8988T (cell line): ENCODE results near the gene SLC43A3.
"Not testable (repeated sequence)": the region's sequence is repeated elsewhere in the genome, so short reads cannot be mapped to it uniquely, and the experiment has no call there.

ENCODE experiments used
- DNase-seq: peaks from one replicate; pipeline ENCODE4 v3.0.0; 2011

SLC43A3 gene

DNA sequence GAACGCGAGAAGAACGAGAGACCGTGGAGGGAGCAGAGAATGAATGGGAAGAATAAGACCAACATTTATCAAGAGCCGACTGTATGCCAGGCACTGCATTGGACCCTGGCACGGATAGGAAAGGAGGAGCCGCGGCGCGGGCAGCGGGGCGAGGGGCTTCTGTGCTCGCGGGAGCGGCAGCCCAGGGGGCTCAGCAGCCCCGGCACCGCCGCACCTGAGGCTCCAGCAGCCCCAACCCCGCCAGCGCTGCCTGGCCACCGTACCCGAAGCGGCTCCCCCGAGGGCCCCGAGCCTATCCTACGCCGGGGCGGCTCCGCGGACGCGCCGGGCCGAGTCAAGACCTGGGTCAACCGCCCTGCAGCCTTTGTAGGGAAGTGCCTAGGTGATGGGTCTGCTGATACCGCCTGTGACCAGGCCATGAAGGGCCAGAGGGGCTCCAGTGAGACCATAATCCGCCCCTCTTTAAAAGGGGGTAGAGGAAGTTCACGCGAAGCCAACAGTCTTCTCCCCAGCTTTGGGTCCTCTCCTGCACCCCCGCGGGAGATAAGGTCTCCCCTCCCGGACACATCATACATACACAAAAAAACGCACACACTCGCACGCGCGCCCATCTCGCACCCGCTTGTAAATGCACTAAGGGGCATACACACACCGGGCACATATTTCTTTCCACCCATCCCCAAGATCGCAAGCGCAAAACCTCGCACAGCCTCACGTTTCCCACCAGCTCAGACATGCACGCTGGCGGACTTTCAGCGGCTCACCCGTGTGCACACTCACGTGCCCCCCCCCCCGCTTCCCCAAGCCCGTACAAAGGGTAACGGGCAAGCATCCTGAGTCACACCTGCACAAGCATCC is 32.5 kb upstream of the SLC43A3 start:
- DNase-seq, result peak; percentile 51

DNA sequence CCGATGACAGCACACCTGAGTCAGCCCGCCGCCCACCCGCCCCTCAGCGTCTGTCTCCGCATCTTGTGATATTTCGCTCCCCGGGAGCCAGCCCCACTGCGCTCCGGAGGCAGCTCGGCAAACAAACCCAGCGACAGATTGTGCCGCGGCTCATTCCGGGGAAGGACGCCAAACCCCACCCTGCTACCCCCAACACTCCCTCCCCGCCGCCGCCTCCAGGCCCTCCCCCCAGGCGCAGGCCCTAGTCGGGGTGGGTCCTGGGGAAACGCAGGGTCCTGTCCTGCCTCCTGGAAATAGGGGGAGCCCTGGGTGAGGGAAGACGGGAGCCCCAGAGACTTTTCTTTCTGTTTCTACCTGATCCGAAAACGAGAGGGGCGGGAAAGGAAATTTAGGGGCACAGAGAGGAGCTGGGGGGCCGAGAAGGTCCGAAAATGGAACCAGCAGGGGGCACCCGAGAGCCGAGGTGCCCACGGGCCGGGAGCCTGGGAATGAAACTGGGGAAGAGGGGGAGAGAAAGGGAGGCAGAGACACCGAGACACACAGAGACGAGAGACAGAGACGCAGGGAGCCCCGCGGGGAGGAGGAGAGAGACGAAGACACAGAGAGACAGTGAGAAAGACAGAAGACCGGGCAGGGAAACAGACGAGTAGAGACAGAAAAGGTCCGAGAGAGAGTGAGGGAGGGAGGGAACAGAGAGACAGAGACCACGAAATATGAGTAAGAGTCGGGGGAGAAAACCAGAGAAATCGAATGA is 31.7 kb upstream of the SLC43A3 start:
- peak; percentile 77 for DNase-seq

DNA sequence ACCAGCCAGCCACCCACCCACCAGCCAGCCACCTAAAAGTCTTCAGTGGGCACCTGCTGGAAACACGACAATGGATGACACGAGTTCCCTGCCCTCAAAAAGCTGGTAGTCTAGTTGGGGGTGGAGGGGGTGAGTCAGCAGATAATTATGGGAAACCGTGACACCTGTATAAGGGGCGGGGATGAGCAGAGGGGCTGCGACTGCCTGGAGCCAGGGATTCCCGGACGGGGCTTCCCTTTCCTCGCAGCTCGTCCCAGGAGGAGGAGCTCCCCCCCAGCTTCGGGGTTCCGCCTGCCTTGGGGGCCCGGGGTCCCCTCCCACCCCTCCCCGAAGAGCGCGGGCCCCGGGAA is 31.1 kb upstream of the SLC43A3 start:
- DNase-seq, result peak; percentile 56

DNA sequence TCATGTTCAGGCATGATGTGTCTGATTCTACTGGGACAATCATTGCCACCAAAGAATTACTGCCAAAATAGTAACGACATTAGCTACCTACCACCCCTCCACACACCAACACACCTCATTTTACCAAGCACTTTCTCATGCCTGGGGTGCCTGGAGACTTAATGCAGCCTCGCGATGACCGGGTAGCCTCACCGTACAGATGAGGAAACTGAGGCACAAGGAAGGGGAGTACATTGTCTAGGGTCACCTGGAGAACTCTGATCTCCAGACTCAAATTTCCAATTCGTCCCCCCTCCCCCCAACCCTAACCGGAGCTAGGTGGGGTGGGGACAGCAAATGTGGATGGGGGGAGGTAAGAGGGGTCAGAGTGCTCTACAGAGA is 30.7 kb upstream of the SLC43A3 start:
- peak; percentile 47 for DNase-seq

DNA sequence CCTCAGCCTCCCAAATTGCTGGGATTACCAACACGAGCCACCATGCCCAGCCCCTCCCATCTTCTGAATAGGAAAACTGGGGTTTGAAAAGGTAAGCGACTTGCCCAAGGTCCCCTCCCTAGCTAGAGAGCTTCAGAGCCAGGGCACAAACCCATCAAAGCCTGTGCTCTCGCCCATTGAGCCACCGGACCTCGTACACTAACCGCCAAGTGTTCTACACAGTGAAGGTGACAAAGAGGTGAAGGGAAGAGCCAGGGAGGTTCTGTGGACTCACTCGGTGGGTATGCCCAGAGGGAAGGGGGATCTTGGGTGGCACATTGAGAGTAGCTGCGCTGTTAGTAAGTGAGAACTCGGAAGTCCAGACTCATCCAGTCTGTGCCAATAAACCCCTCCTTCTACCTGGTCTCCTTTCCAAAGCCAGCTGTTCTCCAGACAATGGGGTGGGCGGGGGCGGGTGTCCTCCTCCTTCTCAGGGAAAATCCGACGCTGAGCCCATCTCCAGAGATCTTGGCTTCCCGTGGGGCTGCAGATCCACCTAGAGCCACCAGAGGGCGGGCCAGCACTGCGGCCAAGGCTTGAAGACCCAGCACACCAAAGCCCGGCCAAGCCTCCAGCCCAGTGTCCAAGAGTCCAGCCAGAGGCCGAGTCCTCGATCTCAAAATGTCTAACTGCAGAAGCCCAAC is 30.2 kb upstream of the SLC43A3 start:
- DNase-seq, result peak; percentile 85

DNA sequence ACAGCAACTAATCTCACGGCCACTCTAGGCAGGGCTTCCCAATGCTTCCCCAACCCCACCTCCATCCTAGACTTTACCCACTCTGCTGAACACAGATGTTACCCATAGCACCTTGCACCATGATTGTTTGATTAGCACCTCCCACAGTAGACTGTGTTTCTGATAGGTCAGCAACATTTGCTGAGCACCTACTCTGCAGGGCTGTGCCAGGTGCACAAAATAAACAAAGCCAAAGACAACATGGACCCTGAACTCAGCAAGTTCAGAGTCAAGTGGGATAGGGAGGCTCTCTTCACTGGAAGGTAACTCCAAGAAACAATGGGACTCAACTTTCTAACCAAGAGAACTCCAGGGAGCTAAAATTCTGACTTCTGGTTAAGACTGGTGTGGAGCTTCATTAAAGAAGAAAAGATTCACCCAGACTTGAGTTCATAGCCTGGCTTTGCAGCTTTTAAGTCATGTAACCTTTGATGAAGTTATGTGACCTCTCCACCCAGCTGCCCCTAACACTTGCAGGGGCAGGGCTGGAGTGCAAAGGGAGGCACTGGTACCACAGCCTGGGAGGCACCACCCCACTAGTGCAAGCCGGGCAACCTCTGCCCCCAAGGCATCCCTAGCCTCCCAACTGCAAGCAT is 26.7 kb upstream of the SLC43A3 start:
- DNase-seq, result no peak

DNA sequence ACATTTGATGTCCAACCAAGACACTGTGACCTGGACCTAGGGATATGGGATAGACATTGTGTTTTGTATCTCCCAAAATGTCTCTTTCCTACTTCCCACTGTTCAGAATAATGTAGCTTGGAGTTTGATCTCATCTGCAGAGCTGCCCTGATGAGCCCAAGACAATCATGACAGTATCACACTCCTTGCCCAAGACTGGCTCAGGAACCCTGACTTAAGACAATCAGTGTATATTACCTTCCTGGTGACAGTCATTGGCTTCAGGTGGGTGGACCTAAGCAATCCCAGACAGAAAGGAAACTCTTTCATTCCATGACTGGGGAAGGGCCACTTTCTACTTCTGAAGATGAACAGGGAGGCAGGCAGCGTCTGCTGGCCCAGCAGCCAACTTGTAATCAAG is 19.1 kb upstream of the SLC43A3 start:
- no peak for DNase-seq

DNA sequence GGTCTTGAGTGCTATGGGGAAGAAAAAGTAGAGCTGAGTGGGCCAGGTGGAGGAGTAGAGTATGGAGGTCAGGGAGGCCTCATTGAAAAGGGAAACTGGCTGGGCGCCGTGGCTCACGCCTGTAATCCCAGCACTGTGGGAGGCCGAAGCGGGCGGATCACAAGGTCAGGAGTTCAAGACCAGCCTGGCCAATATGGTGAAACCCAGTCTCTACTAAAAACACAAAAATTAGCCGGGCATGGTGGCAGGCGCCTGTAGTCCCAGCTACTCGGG is 18.1 kb upstream of the SLC43A3 start:
- DNase-seq, result not testable (repeated sequence)

DNA sequence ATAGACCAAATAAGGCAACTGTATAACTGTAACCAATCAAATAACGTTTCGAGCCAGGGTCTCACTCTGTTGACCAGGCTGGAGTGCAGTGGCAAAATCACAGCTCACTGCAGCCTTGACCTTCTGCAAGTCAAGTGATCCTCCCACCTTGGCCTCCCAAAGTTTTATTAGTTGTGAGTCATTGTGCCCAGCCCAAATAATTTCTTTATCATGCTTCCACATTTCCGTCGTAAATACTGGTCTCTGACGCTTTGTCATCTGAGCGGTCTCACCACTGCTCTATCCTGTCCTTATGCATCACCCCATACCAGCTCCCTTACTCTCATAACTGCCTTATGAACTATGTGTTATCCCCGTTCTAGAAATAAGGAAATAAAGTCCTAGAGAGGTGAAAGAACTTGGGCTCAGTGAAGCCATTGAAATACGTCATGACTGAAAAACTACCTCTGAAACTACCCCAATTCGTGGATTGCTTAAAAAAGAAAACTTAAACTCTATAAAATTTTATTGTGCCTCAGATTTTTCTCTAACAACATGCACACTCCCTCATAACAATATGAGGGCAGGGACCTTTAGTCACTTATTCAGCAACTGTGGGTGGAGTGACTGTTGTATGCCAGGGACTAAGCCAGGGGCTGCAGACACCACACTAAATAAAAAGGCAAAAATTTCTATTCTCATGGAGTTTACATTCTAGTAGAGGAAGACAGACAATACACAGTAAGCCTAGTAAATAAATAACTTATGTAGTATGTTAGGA is 17.6 kb upstream of the SLC43A3 start:
- no peak for DNase-seq

DNA sequence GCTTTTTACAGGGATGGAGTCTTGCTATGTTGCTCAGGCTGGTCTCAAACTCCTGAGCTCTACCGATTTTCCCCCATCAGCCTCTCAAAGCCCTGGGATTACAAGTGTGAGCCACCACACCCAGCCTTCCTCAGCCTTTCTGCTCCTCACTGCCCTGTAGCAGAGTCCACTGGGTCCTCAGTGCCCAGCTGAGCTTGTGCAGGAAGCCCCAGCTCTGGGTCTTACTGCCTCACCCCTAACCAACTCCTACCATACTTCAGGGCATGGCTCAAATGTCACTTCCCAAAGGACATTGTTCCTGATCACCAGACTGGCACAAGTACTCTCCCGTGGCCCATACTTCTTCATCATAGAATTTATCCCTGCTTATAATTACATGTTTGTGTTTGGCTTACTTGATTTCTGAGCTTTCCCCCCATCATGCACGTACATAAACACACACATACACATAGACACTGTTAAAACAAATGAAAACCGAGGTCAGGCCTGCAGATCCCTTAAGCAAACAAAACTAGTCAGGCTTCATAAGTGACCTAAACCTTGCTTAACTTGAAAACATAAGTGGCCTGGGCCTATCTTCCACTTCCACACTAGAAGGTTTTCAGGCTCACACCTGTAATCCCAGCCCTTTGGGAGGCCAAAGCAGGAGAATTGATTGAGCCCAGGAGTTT is 14.0 kb upstream of the SLC43A3 start:
- no peak for DNase-seq

DNA sequence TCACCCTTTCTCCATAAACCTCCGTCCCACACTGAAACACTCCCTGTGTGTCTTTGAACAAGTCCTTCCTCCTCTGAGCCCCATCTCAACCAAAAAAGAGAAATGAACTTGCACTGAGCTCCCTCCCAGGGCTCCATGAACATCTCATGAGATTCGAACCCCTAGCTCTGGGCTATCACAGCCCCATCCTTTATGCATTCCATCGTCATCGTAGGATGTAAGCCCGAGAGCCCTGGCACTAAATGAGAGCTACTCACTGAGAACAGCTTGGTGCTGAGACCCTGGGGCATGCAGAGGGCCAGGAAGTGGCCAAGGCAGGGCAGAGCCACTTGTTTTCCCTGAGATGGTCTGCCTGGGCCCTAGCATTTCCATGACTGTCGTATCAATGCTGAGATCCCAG is 12.9 kb upstream of the SLC43A3 start:
- no peak for DNase-seq

DNA sequence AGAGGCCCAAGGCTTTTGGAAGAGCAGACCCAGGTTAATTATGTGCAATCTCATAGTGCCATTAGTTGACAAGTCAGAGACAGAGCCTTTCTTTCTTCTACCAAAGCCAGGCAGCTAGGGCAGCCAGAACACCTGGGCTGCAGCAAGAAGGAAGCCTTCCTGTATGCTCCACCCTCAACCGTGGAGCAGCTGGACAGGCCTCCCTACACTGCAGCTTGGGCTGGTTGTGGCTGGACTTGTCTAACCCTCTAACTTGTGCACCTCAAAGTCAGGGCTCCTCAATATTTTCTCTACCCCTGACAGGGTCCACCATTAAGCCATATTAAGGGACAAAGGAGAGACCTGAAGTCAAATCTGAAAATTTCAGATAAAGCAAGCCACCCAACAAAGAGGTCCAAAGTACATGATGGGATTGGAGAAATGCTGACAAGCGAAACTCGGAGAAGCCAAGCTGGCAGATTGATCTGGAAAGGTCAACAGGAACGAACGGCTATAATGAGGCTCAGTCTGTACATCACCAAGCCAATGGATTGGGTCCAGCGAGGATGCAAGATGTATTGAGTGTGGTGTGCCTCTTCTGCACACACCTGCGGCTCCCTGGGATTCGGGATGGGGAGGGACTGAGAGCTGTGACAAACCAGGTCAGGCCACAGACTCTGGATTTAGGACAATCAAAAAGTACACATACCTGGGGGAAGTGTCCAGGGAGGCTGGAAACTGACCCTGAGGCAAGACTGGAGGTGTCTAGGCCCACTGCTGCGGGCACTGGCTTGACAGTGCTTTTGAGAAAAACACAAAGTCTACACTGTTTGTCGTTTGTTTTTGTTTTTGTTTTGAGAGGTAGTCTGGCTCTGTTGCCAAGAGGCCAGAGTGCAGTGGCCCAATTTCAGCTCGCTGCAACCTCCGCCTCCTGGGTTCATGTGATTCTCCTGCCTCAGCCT is 11.7 kb upstream of the SLC43A3 start:
- no peak for DNase-seq

DNA sequence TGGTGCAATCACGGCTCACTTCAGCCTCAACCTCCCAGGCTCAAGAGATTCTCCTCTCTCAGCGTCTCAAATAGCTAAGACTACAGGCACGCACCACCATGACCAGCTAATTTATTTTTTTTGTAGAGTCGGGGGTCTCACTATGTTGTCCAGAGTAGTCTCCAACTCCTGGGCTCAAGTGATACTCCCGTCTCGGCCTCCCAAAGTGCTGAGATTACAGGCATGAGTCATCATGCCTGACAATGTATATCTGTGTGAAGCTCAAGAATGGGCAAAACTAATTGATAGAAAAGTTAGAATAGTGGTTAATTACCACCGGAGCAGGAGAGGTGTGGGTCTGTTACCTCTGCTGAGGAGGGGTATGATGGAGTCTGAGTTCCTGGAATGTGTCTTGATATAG is 9.1 kb upstream of the SLC43A3 start:
- DNase-seq, result no peak

DNA sequence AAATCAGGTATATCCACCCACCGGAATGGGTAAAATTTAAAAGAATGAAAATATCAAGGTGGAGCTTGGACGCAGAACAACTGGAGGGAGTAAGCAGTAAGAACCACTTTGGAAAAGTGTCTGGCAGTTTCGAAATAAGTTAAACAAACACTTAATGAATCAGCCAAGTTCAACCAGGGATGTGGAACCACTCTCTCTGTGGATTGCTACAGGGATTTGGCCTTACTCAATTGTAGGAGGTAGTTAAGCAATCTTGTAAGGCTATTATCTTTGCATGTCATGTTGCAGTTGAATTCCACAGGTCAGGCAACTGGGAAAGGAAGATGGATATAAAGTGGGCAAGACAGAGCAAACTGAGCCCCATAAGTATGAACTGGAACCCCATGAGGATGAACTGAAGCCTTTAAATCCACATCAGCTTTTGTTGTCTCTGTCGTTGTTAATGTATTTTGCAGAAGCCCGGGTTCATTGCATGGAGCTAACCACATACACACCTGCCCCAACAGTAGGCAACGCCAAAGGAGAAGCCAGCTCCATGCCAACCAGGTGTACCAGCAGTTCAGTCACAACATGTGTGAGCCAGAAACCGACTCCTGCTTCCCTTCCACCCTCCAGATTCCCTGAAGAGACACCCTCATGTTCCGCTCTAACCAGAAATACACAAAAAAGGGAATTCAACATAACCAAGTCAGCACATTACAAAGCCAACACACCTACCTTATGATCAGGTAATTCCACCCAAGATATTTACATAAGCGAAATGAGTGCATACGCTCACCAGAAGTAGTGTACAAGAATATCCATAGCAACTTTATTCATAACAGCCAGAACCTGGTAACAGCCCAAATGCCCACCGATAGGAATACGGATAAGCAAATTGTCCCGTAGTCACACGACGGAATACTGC is 8.0 kb upstream of the SLC43A3 start:
- DNase-seq, result no peak

DNA sequence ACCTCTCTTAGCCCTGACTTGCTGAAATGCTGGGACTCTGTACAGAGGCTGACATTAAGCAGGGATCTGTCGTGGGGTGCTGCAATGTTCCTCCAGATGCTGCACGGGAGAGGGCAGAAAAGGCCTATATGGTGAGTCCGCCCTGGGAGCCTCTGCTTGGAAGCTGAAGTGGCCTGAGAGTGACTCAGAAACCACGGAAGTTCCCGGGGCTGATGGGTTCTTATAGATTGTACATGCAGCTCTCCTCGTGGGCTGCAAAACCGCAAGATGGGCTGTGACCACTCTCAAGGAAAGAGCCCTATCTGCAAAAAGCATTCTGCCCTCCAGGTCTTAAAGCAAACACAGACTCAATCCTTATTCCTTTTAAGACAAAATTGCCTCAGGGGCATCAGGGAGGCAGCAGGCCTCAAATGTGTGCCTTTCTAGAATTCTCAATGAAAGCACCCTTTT is 5.8 kb upstream of the SLC43A3 start:
- DNase-seq, result no peak

DNA sequence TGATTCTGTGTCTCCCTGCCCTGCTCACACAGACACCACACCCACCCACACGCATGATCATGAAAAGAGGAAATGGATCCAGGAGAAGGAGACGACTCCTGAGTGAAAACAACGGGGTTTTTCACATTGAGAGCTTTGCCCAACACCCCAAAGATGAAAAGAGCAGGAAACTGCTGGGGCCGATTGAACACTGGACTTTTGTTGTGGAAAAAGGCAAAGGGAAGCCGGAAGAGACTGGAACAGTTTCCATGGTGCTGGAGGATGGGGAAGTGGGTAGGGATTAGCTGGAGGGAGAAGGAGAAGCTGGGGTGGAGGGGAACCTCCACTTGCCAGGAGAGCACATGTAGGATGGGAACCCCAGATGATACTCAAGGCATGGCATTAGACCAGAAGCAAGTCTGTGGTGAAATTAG is 5.2 kb upstream of the SLC43A3 start:
- DNase-seq, result no peak

DNA sequence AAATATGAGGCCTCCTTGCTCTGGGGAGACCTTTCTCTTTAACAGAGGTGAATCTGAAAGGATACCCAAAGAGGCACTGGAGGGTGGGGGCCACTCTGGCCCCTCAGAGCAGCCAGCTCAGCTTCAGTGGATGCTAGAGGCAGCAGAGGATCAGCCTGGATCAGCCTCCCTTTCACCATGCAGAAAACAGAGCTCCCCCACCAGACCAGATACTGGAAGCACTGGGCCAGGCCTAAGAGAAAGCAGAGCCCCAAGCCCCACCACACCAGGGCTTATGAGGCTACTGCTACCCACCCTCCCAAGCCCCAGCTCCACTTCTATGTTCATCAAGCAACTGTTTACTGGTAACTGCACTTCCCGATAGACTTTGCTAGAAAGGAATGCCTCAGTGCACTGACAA is 4.0 kb upstream of the SLC43A3 start:
- DNase-seq, result no peak

DNA sequence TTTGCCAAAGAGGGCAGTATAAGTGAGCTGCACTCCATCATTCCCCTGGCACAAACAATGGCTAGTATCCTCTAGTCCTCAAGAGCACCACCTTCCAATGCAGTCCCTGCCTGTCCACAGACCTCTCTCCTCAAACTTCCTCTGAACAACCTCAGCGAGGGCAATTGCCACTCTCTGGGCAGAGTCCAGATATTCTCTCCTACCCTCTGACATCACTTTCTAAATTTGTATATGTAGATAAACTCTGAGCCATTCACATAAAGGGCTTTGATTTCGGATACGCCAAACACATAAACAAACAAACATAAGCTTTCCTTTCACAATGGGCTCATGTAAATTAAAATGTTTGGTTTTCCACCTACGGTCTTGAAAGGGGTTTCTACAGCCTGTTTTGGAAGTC is 3.0 kb upstream of the SLC43A3 start:
- no peak for DNase-seq

DNA sequence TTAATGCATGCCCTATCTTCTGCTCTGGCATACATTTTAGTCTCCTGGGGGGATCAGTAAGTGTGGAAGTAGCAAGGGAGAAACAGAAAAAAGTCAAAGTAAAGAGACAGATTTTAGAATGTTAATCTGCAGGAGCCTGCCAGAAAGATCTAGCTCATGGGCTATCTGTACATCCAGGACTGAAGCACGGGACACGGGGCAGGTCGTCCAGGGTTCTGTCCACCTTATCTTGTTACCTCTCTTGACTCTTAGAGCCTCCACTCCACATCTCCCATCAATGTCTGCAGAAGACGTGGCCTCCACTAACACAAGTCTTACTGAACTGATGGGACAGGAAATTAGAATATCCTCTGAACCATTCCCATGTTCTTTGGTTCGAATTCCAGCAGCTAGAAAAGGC is 1.7 kb upstream of the SLC43A3 start:
- DNase-seq, result no peak

DNA sequence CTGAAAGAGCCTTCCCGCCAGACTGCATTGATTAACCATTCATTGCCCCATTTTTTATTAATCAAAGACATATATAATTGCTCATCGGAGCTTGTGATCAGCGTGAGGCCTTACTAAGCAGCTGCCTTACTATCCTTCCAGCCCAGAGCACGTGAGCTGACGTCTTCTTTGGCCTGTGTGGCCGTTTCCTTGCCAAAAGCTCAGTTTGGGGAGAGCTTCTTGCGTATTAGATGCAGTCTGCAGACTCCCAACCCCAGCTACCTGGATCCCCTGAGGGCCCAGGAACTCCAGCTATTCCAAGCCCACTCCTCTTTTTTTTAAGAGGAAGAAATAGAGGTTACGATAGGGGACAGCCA is 784 bp upstream of the SLC43A3 start:
- no peak for DNase-seq
